ENCODE data around the gene FKBP7.

- TF ChIP-seq, protein P1, sequence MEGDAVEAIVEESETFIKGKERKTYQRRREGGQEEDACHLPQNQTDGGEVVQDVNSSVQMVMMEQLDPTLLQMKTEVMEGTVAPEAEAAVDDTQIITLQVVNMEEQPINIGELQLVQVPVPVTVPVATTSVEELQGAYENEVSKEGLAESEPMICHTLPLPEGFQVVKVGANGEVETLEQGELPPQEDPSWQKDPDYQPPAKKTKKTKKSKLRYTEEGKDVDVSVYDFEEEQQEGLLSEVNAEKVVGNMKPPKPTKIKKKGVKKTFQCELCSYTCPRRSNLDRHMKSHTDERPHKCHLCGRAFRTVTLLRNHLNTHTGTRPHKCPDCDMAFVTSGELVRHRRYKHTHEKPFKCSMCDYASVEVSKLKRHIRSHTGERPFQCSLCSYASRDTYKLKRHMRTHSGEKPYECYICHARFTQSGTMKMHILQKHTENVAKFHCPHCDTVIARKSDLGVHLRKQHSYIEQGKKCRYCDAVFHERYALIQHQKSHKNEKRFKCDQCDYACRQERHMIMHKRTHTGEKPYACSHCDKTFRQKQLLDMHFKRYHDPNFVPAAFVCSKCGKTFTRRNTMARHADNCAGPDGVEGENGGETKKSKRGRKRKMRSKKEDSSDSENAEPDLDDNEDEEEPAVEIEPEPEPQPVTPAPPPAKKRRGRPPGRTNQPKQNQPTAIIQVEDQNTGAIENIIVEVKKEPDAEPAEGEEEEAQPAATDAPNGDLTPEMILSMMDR (conservative IDR thresholded peaks at IDR 0.05), result no peak
- no peak for TF ChIP-seq ZFX (IDR thresholded peaks at IDR 0.05)
Measured at GRCh38 chr2:178484245-178485041, 6.0 kb upstream of the FKBP7 start.
